Measurements from ENCODE around the gene ZXDC. TPM values are rescaled to one million over a fixed set of nuclear protein-coding genes. Genes with fewer than 3 reads are reported as not detected.
A peak's percentile ranks its signal among the peaks of the same experiment; 100 is the strongest.

Gene ZXDC
- total RNA-seq, 1 experiment from 2014 or later = 28.3 TPM

DNA sequence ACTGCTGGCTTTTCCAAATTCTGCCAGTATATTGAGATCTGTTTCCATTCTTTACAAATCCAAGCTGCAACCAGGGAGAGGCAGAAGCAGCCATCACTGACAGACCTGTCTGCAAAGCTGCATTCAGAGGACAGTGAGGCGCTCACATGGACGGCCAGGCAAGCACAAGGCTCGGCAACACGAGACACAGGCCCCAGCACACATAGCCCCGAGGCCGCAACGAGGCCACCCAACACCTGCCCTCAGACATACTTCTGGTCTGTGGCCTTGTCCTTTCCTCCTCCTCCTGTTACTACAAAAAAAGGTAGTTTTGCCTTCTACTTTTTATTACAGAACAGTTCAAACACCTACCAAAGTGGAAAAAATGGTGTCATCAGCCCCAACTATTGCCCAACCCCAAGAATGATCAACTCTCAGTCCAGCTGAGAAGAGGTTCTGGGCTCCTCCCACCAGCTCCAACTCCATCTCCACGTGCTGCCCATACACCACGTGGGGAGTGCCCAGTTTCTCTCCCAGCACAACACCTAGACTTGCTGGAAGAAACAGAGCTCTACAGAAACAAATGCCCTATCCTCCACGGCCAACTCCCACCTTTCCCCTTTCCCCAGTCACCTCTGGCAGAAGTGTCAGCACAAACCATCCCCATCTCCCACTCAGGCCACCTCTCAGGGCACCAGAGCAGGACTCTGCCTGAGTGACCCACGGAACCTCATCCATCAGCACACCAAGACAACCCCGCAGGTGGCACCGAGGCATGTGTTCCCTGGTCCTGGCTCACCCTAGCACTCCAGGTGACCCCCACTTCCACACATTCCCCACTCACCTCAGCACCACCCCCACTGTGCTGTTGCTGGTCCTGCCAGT lies 7.4 kb downstream of the ZXDC start:
- H3T11ph ChIP-seq (ENCODE audit: low read length) = no peak overlapping the region
- H3K14ac ChIP-seq (ENCODE audit: insufficient read depth, low read length) = no peak overlapping the region
- no peak overlapping the region for H3K18ac ChIP-seq (ENCODE audit: insufficient read length, low read depth, low read length)
- no peak overlapping the region for H3K4me3 Mint-ChIP-seq
- H3K9me3 ChIP-seq (ENCODE audit: control insufficient read depth, low read depth, low read length) = no peaks in the 10 kb centered on the region
- no peaks in the 10 kb centered on the region for H4K20me1 ChIP-seq (ENCODE audit: control insufficient read depth, insufficient read depth, insufficient read length)
- H3K23ac ChIP-seq (ENCODE audit: insufficient read length, low read depth, low read length) = no peak overlapping the region
- H2AK5ac ChIP-seq (ENCODE audit: insufficient read length, low read length) = no peak overlapping the region
- peak overlapping the region; percentile 13 to 92 (median 84); a peak in 4 of 7 replicates for H3K27ac Mint-ChIP-seq
- no peak overlapping the region for H2BK12ac ChIP-seq (ENCODE audit: insufficient read length, low read depth, low read length)
- H3K27me3 ChIP-seq (ENCODE audit: insufficient read depth, low read length) = no peaks in the 10 kb centered on the region
- H3K23me2 ChIP-seq (ENCODE audit: insufficient read length, low read depth, low read length, poor library complexity, severe bottlenecking) = no peaks in the 10 kb centered on the region
- peaks cover under 1% of the 10 kb centered on the region; the same call in 1 of the 2 replicates for H3K79me2 ChIP-seq (ENCODE audit: insufficient read depth, low read length)
- H3K4ac ChIP-seq (ENCODE audit: low read depth, low read length) = no peak overlapping the region
- H2AFZ ChIP-seq (ENCODE audit: low read length) = no peak overlapping the region
- no peak overlapping the region for H3K9ac ChIP-seq (ENCODE audit: extremely low read depth, insufficient read length, low read length)
- peaks cover 51 to 80% (median 74%) of the 10 kb centered on the region in 3 experiments; a peak in 6 of 7 replicates for H3K36me3 Mint-ChIP-seq (ENCODE audit: insufficient read depth in 1 of 3, low read depth in 3 of 3)
- no peak overlapping the region for H2BK5ac ChIP-seq (ENCODE audit: insufficient read length, low read length)
- H3K4me1 ChIP-seq (ENCODE audit: insufficient read depth, low read length) = peaks cover 2% of the 10 kb centered on the region; the same call in 1 of the 2 replicates
- H2BK15ac ChIP-seq (ENCODE audit: low read depth, low read length) = no peak overlapping the region
- no peaks in the 10 kb centered on the region for H3K27me3 Mint-ChIP-seq (ENCODE audit: low read depth)
- H3K27ac ChIP-seq (ENCODE audit: insufficient read length, low read depth, low read length) = no peak overlapping the region
- WGBS (ENCODE audit: extremely low coverage, insufficient read length, low lambda C conversion rate) = no CpG with 5 or more reads among the region's 13 CpGs
- H3K79me1 ChIP-seq (ENCODE audit: insufficient read depth, low read depth, low read length, poor library complexity, severe bottlenecking) = peaks cover 10% of the 10 kb centered on the region
- TF ChIP-seq, protein P1, sequence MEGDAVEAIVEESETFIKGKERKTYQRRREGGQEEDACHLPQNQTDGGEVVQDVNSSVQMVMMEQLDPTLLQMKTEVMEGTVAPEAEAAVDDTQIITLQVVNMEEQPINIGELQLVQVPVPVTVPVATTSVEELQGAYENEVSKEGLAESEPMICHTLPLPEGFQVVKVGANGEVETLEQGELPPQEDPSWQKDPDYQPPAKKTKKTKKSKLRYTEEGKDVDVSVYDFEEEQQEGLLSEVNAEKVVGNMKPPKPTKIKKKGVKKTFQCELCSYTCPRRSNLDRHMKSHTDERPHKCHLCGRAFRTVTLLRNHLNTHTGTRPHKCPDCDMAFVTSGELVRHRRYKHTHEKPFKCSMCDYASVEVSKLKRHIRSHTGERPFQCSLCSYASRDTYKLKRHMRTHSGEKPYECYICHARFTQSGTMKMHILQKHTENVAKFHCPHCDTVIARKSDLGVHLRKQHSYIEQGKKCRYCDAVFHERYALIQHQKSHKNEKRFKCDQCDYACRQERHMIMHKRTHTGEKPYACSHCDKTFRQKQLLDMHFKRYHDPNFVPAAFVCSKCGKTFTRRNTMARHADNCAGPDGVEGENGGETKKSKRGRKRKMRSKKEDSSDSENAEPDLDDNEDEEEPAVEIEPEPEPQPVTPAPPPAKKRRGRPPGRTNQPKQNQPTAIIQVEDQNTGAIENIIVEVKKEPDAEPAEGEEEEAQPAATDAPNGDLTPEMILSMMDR (conservative IDR thresholded peaks at IDR 0.05) = no peak
- H3K4me1 Mint-ChIP-seq = peaks cover 12% of the 10 kb centered on the region in 2 experiments
- H4K91ac ChIP-seq (ENCODE audit: insufficient read length, low read depth, low read length) = no peak overlapping the region
- H4K8ac ChIP-seq (replicated peaks; ENCODE audit: insufficient read length, low read depth, low read length) = no peak overlapping the region
- no peak overlapping the region for H3K4me2 ChIP-seq (ENCODE audit: insufficient read depth, insufficient read length, low read length)
- no peaks in the 10 kb centered on the region; a peak in 1 of 5 replicates for H3K9me3 Mint-ChIP-seq
- no peak overlapping the region for H4K5ac ChIP-seq (ENCODE audit: insufficient read length, low read depth, low read length)
- no peak overlapping the region for H2BK120ac ChIP-seq (ENCODE audit: low read depth, low read length, poor library complexity, severe bottlenecking)
- DNase-seq = no peak
- H2BK20ac ChIP-seq (ENCODE audit: low read depth, low read length, poor library complexity, severe bottlenecking) = no peak overlapping the region
- no peak overlapping the region for H3K56ac ChIP-seq (ENCODE audit: insufficient read length, low read depth, low read length)
